DND-41 (cell line): Measurements from ENCODE around the gene SBF1.

Experiments used
- ATAC-seq: fragments of 200-7000 bp; cut with Tn5 transposase; 3 replicates; pipeline ENCODE4 v1.9.1; 2021; ENCODE audit warnings: low read depth; ENCODE audit not compliant: insufficient read depth
- DNase-seq: peaks from one replicate; pipeline ENCODE4 v3.0.0-alpha.2; 2020
- H2AFZ ChIP-seq: 2 replicates; pipeline ENCODE4 v1.6.0; 2012; ENCODE audit warnings: low read depth, low read length
- H3K27ac ChIP-seq: 2 replicates; pipeline ENCODE4 v1.5.1; 2012; ENCODE audit warnings: low read length, inconsistent platforms
- H3K27me3 ChIP-seq: fragments of 200-600 bp; sonication (generic); 2 replicates; pipeline ENCODE4 v1.6.0; 2012; ENCODE audit warnings: low read length, mild to moderate bottlenecking, inconsistent platforms; ENCODE audit not compliant: insufficient read depth, poor library complexity
- H3K36me3 ChIP-seq: 2 replicates; pipeline ENCODE4 v1.5.1; 2012; ENCODE audit warnings: low read length, inconsistent platforms; ENCODE audit not compliant: insufficient read depth
- H3K4me1 ChIP-seq: 2 replicates; pipeline ENCODE4 v1.5.1; 2012; ENCODE audit warnings: mild to moderate bottlenecking, low read length; ENCODE audit not compliant: insufficient read depth
- H3K4me2 ChIP-seq: 2 replicates; pipeline ENCODE4 v1.6.0; 2012; ENCODE audit warnings: mild to moderate bottlenecking, moderate library complexity, low read length, inconsistent platforms; ENCODE audit not compliant: insufficient read depth
- H3K4me3 ChIP-seq, 2 experiments: fragments of 200-600 bp in 1 of 2; shearing (Covaris generic) in 1 of 2; 2 replicates each; pipeline ENCODE4 v1.5.1; 2012 to 2016; ENCODE audit warnings: inconsistent platforms in 2 of 2, low read length in 2 of 2, mild to moderate bottlenecking in 2 of 2, low read depth in 1 of 2, moderate library complexity in 1 of 2
- H3K79me2 ChIP-seq: 2 replicates; pipeline ENCODE4 v1.6.0; 2012; ENCODE audit warnings: low read length, inconsistent platforms; ENCODE audit not compliant: insufficient read depth
- H3K9ac ChIP-seq: 2 replicates; pipeline ENCODE4 v1.6.0; 2012; ENCODE audit warnings: low read depth, mild to moderate bottlenecking, inconsistent platforms, low read length, moderate library complexity
- H3K9me3 ChIP-seq: 2 replicates; pipeline ENCODE4 v1.5.1; 2012; ENCODE audit warnings: low read length, moderate library complexity, mild to moderate bottlenecking, inconsistent platforms; ENCODE audit not compliant: insufficient read depth, severe bottlenecking
- H4K20me1 ChIP-seq: 2 replicates; pipeline ENCODE4 v1.6.0; 2012; ENCODE audit warnings: low read length; ENCODE audit not compliant: insufficient read depth
- EZH2 ChIP-seq: IDR thresholded peaks from 3 replicates; pipeline ENCODE4 v1.6.1; 2012; ENCODE audit warnings: borderline replicate concordance, low read depth, mild to moderate bottlenecking, moderate library complexity, low read length, inconsistent platforms; ENCODE audit not compliant: severe bottlenecking
- TF ChIP-seq, protein P1 (sequence below): IDR thresholded peaks from 2 replicates; pipeline ENCODE4 v1.5.1; 2012; ENCODE audit warnings: borderline replicate concordance, low read length, moderate library complexity, mild to moderate bottlenecking; ENCODE audit not compliant: poor library complexity, severe bottlenecking; ENCODE audit errors: extremely low read depth

Gene SBF1

GRCh38 chr22:50456026-50456425 lies 18.8 kb downstream of the SBF1 start:
- Histone ChIP-seq H3K4me3 (no peak overlapping the region), H3K79me2 (peaks cover 6% of the 10 kb centered on the region; the same call in 1 of the 2 replicates), H3K9ac (no peak overlapping the region), H3K4me2 (no peak overlapping the region), H4K20me1 (peaks cover 56% of the 10 kb centered on the region), H2AFZ (no peak overlapping the region), H3K9me3 (no peaks in the 10 kb centered on the region), H3K27ac (no peak overlapping the region), H3K4me1 (no peaks in the 10 kb centered on the region), H3K27me3 (no peaks in the 10 kb centered on the region), H3K36me3 (peaks cover 90% of the 10 kb centered on the region)
- ATAC-seq: no peak
- TF ChIP-seq, protein P1, sequence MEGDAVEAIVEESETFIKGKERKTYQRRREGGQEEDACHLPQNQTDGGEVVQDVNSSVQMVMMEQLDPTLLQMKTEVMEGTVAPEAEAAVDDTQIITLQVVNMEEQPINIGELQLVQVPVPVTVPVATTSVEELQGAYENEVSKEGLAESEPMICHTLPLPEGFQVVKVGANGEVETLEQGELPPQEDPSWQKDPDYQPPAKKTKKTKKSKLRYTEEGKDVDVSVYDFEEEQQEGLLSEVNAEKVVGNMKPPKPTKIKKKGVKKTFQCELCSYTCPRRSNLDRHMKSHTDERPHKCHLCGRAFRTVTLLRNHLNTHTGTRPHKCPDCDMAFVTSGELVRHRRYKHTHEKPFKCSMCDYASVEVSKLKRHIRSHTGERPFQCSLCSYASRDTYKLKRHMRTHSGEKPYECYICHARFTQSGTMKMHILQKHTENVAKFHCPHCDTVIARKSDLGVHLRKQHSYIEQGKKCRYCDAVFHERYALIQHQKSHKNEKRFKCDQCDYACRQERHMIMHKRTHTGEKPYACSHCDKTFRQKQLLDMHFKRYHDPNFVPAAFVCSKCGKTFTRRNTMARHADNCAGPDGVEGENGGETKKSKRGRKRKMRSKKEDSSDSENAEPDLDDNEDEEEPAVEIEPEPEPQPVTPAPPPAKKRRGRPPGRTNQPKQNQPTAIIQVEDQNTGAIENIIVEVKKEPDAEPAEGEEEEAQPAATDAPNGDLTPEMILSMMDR: no peak
- TF ChIP-seq EZH2: no peak
- no peak for DNase-seq

DNA sequence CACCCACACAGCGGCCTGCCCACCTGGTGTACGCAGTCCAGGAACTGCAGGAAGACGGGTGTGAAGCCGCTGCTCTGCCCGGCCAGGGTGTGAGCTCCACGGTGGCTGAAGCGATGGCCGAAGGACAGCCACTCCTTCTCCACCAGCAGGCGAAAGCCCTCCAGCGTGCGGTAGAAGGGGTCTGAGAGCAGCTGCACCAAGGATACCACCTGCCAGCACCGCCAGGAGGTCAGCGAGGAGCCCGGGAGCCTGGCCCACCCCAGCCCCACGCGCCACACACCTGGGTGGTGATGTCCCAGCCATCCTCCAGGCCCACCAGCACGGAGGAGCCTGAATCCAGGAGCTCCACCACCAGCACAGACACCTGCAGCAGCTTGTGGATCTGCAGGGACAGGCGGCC lies 19.6 kb downstream of the SBF1 start:
- Histone ChIP-seq H3K27me3 (no peaks in the 10 kb centered on the region), H3K9ac (no peak overlapping the region), H3K4me1 (no peaks in the 10 kb centered on the region), H3K36me3 (peaks cover 89% of the 10 kb centered on the region), H3K9me3 (no peaks in the 10 kb centered on the region), H3K4me3 (no peak overlapping the region), H2AFZ (no peak overlapping the region), H4K20me1 (peaks cover 48% of the 10 kb centered on the region), H3K4me2 (no peak overlapping the region), H3K79me2 (peaks cover 9% of the 10 kb centered on the region; the same call in 1 of the 2 replicates), H3K27ac (no peak overlapping the region)
- DNase-seq (no peak), ATAC-seq (no peak)
- no peak for TF ChIP-seq EZH2
- TF ChIP-seq, protein P1: no peak

GRCh38 chr22:50454556-50455075 lies 20.2 kb downstream of the SBF1 start:
- Histone ChIP-seq H3K4me2 (no peak overlapping the region), H3K9me3 (no peaks in the 10 kb centered on the region), H4K20me1 (peaks cover 46% of the 10 kb centered on the region), H3K79me2 (peaks cover 9% of the 10 kb centered on the region; the same call in 1 of the 2 replicates), H3K4me1 (no peaks in the 10 kb centered on the region), H3K36me3 (peaks cover 89% of the 10 kb centered on the region), H3K4me3 (no peak overlapping the region), H2AFZ (no peak overlapping the region), H3K27me3 (no peaks in the 10 kb centered on the region), H3K27ac (no peak overlapping the region), H3K9ac (no peak overlapping the region)
- TF ChIP-seq, protein P1: no peak
- TF ChIP-seq EZH2: no peak
- DNase-seq (no peak), ATAC-seq (no peak)
